Activated CD8-positive, alpha-beta T cell treated with anti-CD3 and anti-CD28 coated beads, Interleukin-2, amount 10 ng/mL, durations not matched to agents 7 days and 5 days (primary cell): ENCODE data around the gene LARP4B. TPM values are rescaled to one million over a fixed set of nuclear protein-coding genes. Genes with fewer than 3 reads are reported as not detected.

ENCODE experiments used
- ATAC-seq: fragments of 150-1000 bp; cut with Tn5 transposase; one replicate; pipeline ENCODE4 v1.10.0; 2021; ENCODE audit warnings: moderate library complexity
- CTCF ChIA-PET: fragments of 350-600 bp; sonication (Branson Sonifier 250); formaldehyde crosslinking; loops from one replicate; lab custom pipeline; 2021; ENCODE audit warnings: antibody characterized with exemption; lab: Charles Lee
- POLR2A ChIA-PET: fragments of 350-600 bp; sonication (Branson Sonifier 250); formaldehyde crosslinking; loops from one replicate; lab custom pipeline; 2021; ENCODE audit warnings: antibody characterized with exemption; lab: Charles Lee
- DNase-seq: peaks from one replicate; pipeline ENCODE4 v3.0.0-alpha.2; 2020
- H3K27ac Mint-ChIP-seq: one replicate; pipeline ENCODE4 v1.8.0; 2021; ENCODE audit warnings: mild to moderate bottlenecking, mixed read lengths
- H3K27me3 Mint-ChIP-seq: one replicate; pipeline ENCODE4 v1.8.0; 2021; ENCODE audit warnings: low read depth, mixed read lengths
- H3K36me3 Mint-ChIP-seq: one replicate; pipeline ENCODE4 v1.8.0; 2021; ENCODE audit warnings: low read depth, mixed read lengths
- H3K4me1 Mint-ChIP-seq: one replicate; pipeline ENCODE4 v1.8.0; 2021; ENCODE audit warnings: low read depth, mixed read lengths
- H3K4me3 Mint-ChIP-seq: one replicate; pipeline ENCODE4 v1.8.0; 2021; ENCODE audit warnings: mild to moderate bottlenecking, mixed read lengths
- H3K9me3 Mint-ChIP-seq: one replicate; pipeline ENCODE4 v1.8.0; 2022; ENCODE audit warnings: mixed read lengths; ENCODE audit not compliant: insufficient read depth
- total RNA-seq, 2 experiments: library from RNA; stranded (reverse); gene quantifications; one replicate each; pipeline ENCODE4 v1.2.3, GENCODE V29; 2021

Gene LARP4B
- total RNA-seq, 2 experiments from 2014 or later, result 107 to 108 TPM

DNA sequence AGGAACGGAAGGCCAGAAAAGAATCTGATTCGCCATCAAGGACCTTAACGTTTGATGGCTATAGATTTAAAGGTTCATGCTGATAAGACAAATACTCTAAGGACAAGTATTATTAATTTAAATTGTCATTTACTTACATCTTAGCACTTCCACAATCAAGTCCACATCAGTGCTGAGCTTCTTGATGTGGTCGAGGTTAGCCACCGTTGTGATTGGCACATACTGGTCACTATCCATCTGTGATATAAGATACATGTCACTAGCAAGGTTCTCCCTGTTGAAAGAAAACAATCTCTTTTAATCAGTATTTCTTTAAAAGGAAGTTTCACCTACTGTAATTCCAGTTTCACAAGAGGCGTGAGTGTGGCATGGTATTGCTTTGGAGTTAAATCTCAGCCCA lies 88.7 kb downstream of the LARP4B start:
- no peak overlapping the region for H3K4me3 Mint-ChIP-seq
- ChIA-PET CTCF (no interaction called here), POLR2A (no interaction called here)
- peaks cover 29% of the 10 kb centered on the region for H3K4me1 Mint-ChIP-seq
- no peak for ATAC-seq
- peaks cover 58% of the 10 kb centered on the region for H3K36me3 Mint-ChIP-seq
- DNase-seq, result no peak
- H3K9me3 Mint-ChIP-seq, result no peaks in the 10 kb centered on the region
- H3K27me3 Mint-ChIP-seq, result no peaks in the 10 kb centered on the region
- H3K27ac Mint-ChIP-seq, result no peak overlapping the region

- DNase-seq (no peak), ATAC-seq (no peak)
- ChIA-PET POLR2A (no interaction called here), CTCF (interaction anchor here (1.0 kb wide), 1 partner anchor 14 kb away, joined by 3 read pairs; no protein-coding TSS in a partner anchor)
- H3K4me1 Mint-ChIP-seq, result peaks cover 22% of the 10 kb centered on the region
- no peak overlapping the region for H3K4me3 Mint-ChIP-seq
- H3K36me3 Mint-ChIP-seq, result peaks cover 58% of the 10 kb centered on the region
- no peaks in the 10 kb centered on the region for H3K27me3 Mint-ChIP-seq
- no peaks in the 10 kb centered on the region for H3K9me3 Mint-ChIP-seq
- H3K27ac Mint-ChIP-seq, result no peak overlapping the region
These were observed 90.0 kb downstream of the LARP4B start for GRCh38 chr10:841535-841934.

DNA sequence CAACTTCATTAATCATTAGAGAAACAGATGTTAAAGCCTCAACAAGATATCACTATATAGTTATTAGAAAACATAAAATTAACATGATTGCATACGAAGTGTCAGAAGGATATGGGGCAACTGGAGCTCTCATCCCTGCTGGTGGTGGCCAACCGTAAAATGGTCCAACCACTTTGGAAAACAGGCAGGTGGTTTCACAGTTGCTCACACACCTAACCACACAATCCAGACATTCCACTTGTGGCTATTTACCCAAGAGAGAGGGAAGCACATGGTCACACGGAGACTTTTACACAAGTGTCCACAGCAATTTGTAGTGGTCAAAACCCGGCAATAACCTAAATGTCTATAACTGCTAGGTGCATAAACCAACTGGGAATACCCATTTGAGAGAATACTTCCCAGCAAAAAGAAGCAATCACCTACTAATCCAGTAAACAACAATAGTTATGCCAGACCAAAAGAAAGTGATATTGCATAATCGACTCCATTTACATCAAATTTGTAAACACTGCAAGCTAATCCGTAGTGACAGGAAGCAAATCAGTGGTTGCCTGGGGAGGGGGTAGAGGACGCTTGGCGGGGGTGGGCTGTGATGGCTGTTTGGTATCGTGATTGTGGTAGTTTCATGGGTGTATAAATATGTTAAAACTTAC lies 91.8 kb downstream of the LARP4B start:
- H3K36me3 Mint-ChIP-seq, result peaks cover 59% of the 10 kb centered on the region
- POLR2A ChIA-PET, result no interaction called here

DNA sequence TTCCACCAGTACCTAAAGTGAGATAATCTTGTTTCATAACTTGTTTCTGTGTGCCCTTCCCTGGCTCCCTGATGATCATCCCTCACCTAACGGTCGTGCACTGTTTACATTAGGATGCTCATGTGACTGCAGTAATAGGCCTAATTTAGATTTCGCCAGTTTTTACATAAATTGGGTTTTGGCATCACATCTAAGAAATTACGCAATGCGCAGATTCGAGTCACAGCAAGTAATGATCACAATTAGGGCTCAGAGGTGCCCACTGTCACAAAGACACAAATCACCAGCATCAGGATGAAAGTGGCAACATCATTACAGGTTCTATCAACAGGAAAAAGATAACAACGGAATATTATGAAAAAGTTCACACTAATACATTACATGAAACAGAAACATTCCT lies 94.7 kb downstream of the LARP4B start:
- Mint-ChIP-seq H3K36me3 (peaks cover 64% of the 10 kb centered on the region), H3K27me3 (no peaks in the 10 kb centered on the region), H3K4me1 (no peaks in the 10 kb centered on the region), H3K4me3 (no peak overlapping the region), H3K9me3 (no peaks in the 10 kb centered on the region), H3K27ac (no peak overlapping the region)
- no peak for DNase-seq
- ChIA-PET POLR2A (no interaction called here), CTCF (no interaction called here)
- ATAC-seq, result no peak

More for the DNA sequence above, 91.8 kb downstream of the LARP4B start:
- no peaks in the 10 kb centered on the region for H3K27me3 Mint-ChIP-seq
- H3K27ac Mint-ChIP-seq, result no peak overlapping the region
- CTCF ChIA-PET, result no interaction called here
- H3K4me1 Mint-ChIP-seq, result peaks cover 5% of the 10 kb centered on the region
- H3K9me3 Mint-ChIP-seq, result no peaks in the 10 kb centered on the region
- DNase-seq, result no peak
- H3K4me3 Mint-ChIP-seq, result no peak overlapping the region
- ATAC-seq, result no peak

DNA sequence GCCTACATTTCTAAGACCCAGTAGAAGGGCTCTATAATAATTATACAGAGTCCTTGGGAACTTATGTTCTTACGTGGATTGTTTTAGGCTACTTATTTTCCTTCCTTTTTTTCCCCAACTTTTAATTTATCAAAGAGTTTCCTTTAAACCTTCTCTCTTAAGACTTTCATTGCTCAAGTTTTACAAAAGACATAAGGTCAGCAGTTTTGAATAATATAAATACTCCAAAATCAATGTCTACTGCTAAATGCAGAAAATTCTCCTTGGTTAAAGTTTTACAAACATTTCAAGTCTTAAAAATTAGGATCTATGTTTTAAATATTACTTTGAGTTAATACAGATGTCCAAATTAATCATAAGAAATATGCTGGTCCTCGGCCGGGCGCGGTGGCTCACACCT lies 97.0 kb downstream of the LARP4B start:
- Mint-ChIP-seq H3K27ac (no peak overlapping the region), H3K4me3 (no peak overlapping the region), H3K36me3 (peaks cover 66% of the 10 kb centered on the region), H3K9me3 (no peaks in the 10 kb centered on the region), H3K4me1 (no peaks in the 10 kb centered on the region), H3K27me3 (no peaks in the 10 kb centered on the region)
- ChIA-PET CTCF (no interaction called here), POLR2A (no interaction called here)
- ATAC-seq, result no peak
- DNase-seq, result no peak

DNA sequence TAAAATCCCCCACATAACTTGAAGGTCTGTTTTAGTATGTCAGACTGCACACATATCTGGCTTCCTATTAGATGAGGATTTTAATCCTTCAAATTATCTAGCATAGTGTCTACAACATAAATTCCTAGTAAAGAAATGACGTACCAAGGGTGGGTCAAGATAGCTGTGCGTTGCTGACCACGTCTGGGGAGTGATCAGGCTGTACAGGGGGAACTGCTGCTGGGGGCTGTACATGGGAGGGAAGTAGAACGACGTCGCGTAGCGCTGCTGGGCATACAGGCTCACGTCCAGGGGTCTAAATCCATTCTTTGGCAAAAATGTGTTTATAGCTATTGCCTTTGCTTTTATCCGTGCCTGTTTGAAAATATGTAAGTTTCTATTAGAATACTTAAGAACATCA lies 102.3 kb downstream of the LARP4B start:
- Mint-ChIP-seq H3K27me3 (no peaks in the 10 kb centered on the region), H3K4me1 (peaks cover under 1% of the 10 kb centered on the region), H3K9me3 (no peaks in the 10 kb centered on the region), H3K36me3 (peaks cover 71% of the 10 kb centered on the region), H3K27ac (no peak overlapping the region), H3K4me3 (no peak overlapping the region)
- POLR2A ChIA-PET, result no interaction called here
- CTCF ChIA-PET, result no interaction called here
- DNase-seq, result no peak
- ATAC-seq, result no peak

- H3K36me3 Mint-ChIP-seq, result peaks cover 72% of the 10 kb centered on the region
- no peaks in the 10 kb centered on the region for H3K27me3 Mint-ChIP-seq
- POLR2A ChIA-PET, result interaction anchor here (0.6 kb wide), 1 partner anchor 221 kb away, joined by 3 read pairs; the partner anchor contains the start of gene IDI1
- H3K27ac Mint-ChIP-seq, result no peak overlapping the region
- no peak overlapping the region for H3K4me3 Mint-ChIP-seq
- no peaks in the 10 kb centered on the region for H3K9me3 Mint-ChIP-seq
- peaks cover 11% of the 10 kb centered on the region for H3K4me1 Mint-ChIP-seq
- ATAC-seq (no peak), DNase-seq (no peak)
- CTCF ChIA-PET, result no interaction called here
These were observed 103.3 kb downstream of the LARP4B start for GRCh38 chr10:828191-828590.

DNA sequence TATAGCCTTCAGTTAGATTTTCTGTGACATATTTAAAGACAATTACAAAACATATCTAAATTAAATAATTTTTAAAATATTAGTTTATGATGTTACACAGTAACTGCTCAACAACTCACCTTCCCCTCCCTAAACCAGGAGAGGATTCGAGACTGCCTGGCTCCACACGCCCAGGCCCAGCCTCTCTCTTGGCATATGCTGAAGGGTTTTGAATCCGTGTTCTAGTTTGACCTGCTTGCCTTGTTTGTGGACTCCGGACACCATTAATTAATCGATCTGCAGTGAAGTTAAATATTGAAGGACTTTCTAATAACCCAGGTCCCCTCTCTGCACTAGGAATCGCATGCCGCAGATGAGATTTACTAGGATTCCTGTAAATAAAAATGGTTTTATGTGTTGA lies 106.6 kb downstream of the LARP4B start:
- H3K27ac Mint-ChIP-seq, result no peak overlapping the region
- H3K9me3 Mint-ChIP-seq, result no peaks in the 10 kb centered on the region
- ChIA-PET POLR2A (interaction anchor here (1.2 kb wide), 1 partner anchor 262 kb away, joined by 3 read pairs; no protein-coding TSS in a partner anchor), CTCF (no interaction called here)
- H3K36me3 Mint-ChIP-seq, result peaks cover 80% of the 10 kb centered on the region
- ATAC-seq (no peak), DNase-seq (no peak)
- no peak overlapping the region for H3K4me3 Mint-ChIP-seq
- peaks cover 39% of the 10 kb centered on the region for H3K4me1 Mint-ChIP-seq
- H3K27me3 Mint-ChIP-seq, result no peaks in the 10 kb centered on the region

DNA sequence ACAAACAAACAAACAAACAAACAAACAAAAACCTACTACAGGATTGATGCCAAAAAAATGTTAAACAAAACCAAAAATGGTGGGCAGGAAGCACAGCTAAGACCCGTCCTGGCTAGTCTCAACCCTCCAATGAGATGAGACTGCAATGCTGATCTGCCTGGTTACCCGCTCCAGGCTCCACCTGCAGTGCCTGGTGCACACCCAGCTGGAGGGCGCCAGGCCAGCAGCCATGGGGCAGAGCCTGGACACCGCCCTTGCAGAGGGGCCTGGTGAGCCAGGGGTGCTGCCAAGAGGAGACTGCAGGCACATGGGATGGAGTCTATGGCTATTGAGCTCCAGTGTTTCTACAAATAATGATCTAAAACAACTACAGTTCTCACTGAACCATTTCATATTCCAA lies 107.0 kb downstream of the LARP4B start:
- ATAC-seq (no peak), DNase-seq (no peak)
- Mint-ChIP-seq H3K4me3 (no peak overlapping the region), H3K27ac (no peak overlapping the region), H3K36me3 (peaks cover 81% of the 10 kb centered on the region), H3K9me3 (no peaks in the 10 kb centered on the region), H3K4me1 (peaks cover 42% of the 10 kb centered on the region), H3K27me3 (no peaks in the 10 kb centered on the region)
- POLR2A ChIA-PET, result interaction anchor here (1.2 kb wide), 1 partner anchor 263 kb away, joined by 3 read pairs; no protein-coding TSS in a partner anchor
- CTCF ChIA-PET, result no interaction called here

- Mint-ChIP-seq H3K27me3 (no peaks in the 10 kb centered on the region), H3K4me1 (peaks cover 42% of the 10 kb centered on the region), H3K9me3 (no peaks in the 10 kb centered on the region), H3K4me3 (no peak overlapping the region), H3K27ac (peak overlapping the region; percentile 73), H3K36me3 (peaks cover 75% of the 10 kb centered on the region)
- DNase-seq (no peak), ATAC-seq (peak; percentile 29)
- POLR2A ChIA-PET, result no interaction called here
- CTCF ChIA-PET, result interaction anchor here (0.8 kb wide), 1 partner anchor 34 kb away, joined by 3 read pairs; no protein-coding TSS in a partner anchor
These were observed 108.7 kb downstream of the LARP4B start for GRCh38 chr10:822661-823367.

DNA sequence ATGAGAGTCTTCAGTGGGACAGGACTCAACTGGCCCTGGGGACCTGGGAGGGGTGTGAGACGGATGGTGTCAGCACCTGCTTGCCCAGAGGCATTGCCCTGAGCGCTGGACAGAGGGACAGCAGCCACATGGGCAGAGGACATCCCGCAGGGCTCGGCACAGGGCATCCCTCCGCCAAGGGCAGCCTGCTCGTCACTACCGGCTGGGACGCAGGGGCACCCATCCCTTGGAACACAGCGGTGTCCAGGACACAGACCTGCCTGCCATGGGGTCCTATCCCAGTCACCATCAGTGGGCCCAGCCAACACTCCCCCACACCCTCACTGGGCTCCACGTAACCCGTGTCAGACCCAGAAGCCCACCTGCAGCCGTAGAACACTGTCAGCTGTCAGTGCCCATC lies 109.3 kb downstream of the LARP4B start:
- Mint-ChIP-seq H3K27me3 (no peaks in the 10 kb centered on the region), H3K36me3 (peaks cover 79% of the 10 kb centered on the region), H3K4me1 (peaks cover 42% of the 10 kb centered on the region), H3K4me3 (no peak overlapping the region), H3K27ac (peak overlapping the region; percentile 27), H3K9me3 (no peaks in the 10 kb centered on the region)
- ChIA-PET POLR2A (no interaction called here), CTCF (interaction anchor here (0.8 kb wide), 1 partner anchor 33 kb away, joined by 3 read pairs; no protein-coding TSS in a partner anchor)
- no peak for ATAC-seq
- no peak for DNase-seq

DNA sequence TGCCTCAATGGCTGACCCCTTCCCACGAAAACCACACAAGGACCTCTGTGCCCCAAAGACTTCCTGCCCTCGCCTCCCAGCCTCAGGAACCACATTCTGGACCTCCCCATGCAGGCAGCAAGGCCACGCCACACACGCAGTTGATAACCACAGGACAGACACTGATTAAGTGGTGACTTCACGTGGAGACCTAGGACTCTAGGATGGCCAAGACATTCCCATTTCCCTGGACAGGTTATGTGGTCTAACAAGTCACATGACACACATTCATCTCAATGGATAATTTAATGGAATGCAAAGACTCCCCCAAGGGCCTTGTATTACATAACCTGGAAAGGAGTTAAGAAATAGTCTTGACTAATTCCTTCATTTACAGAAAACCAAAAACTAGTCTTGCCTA lies 110.2 kb downstream of the LARP4B start:
- ATAC-seq (no peak), DNase-seq (no peak)
- Mint-ChIP-seq H3K4me1 (peaks cover 42% of the 10 kb centered on the region), H3K27ac (peak overlapping the region; percentile 36), H3K27me3 (no peaks in the 10 kb centered on the region), H3K4me3 (no peak overlapping the region), H3K36me3 (peaks cover 84% of the 10 kb centered on the region), H3K9me3 (no peaks in the 10 kb centered on the region)
- ChIA-PET POLR2A (no interaction called here), CTCF (no interaction called here)
